Measurements from ENCODE around the gene DSCAML1.

GRCh38 chr11:117437791-117438130, 359.3 kb downstream of the DSCAML1 start:
- TF ChIP-seq, protein P1, sequence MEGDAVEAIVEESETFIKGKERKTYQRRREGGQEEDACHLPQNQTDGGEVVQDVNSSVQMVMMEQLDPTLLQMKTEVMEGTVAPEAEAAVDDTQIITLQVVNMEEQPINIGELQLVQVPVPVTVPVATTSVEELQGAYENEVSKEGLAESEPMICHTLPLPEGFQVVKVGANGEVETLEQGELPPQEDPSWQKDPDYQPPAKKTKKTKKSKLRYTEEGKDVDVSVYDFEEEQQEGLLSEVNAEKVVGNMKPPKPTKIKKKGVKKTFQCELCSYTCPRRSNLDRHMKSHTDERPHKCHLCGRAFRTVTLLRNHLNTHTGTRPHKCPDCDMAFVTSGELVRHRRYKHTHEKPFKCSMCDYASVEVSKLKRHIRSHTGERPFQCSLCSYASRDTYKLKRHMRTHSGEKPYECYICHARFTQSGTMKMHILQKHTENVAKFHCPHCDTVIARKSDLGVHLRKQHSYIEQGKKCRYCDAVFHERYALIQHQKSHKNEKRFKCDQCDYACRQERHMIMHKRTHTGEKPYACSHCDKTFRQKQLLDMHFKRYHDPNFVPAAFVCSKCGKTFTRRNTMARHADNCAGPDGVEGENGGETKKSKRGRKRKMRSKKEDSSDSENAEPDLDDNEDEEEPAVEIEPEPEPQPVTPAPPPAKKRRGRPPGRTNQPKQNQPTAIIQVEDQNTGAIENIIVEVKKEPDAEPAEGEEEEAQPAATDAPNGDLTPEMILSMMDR (IDR thresholded peaks at IDR 0.05), result no peak
- no peak for TF ChIP-seq POLR2A (IDR thresholded peaks at IDR 0.05)
- no peak for TF ChIP-seq POLR2AphosphoS5 (IDR thresholded peaks at IDR 0.05)
- no peak for TF ChIP-seq EP300 (IDR thresholded peaks at IDR 0.05)

All from upper lobe of left lung (tissue), 4 donors.